Measurements from ENCODE around the gene ILF3.

DNA sequence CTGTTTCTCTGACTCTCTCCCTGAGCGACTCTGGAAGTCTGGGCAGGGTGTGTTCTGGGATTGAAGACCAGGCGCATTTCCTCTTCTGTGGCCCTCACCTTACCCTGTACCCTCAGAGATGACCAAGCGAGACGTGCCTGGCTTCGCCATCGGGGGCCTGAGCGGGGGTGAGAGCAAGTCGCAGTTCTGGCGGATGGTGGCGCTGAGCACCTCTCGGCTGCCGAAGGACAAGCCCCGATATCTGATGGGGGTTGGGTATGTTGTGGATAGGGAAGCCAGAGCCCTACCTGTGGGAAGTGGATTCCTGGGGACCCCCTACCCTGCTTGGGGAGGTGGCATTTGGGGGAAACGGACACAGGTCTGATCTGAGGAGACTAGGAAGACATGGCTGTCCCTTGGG lies 57.9 kb downstream of the ILF3 start:
- no peak for TF ChIP-seq EP300 (IDR thresholded peaks at IDR 0.05; ENCODE audit: borderline replicate concordance)
- no peak for TF ChIP-seq YY1 (IDR thresholded peaks at IDR 0.05; ENCODE audit: low read depth)
- TF ChIP-seq TEAD4 (IDR thresholded peaks at IDR 0.05): no peak
- TF ChIP-seq EGR1 (IDR thresholded peaks at IDR 0.05): no peak
- TF ChIP-seq, protein P1, sequence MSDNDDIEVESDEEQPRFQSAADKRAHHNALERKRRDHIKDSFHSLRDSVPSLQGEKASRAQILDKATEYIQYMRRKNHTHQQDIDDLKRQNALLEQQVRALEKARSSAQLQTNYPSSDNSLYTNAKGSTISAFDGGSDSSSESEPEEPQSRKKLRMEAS (IDR thresholded peaks at IDR 0.05): no peak
- no peak for TF ChIP-seq FOXM1 (IDR thresholded peaks at IDR 0.05; ENCODE audit: borderline replicate concordance, low read depth)
- no peak for TF ChIP-seq CEBPB (IDR thresholded peaks at IDR 0.05)
- TF ChIP-seq, protein P2, sequence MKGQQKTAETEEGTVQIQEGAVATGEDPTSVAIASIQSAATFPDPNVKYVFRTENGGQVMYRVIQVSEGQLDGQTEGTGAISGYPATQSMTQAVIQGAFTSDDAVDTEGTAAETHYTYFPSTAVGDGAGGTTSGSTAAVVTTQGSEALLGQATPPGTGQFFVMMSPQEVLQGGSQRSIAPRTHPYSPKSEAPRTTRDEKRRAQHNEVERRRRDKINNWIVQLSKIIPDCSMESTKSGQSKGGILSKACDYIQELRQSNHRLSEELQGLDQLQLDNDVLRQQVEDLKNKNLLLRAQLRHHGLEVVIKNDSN (IDR thresholded peaks at IDR 0.05): no peak
- TF ChIP-seq CREB1 (IDR thresholded peaks at IDR 0.05; ENCODE audit: low read depth): no peak
- no peak for TF ChIP-seq NFIC (IDR thresholded peaks at IDR 0.05)
- TF ChIP-seq RAD21 (IDR thresholded peaks at IDR 0.05; ENCODE audit: low read depth): no peak
- no peak for TF ChIP-seq TAF1 (IDR thresholded peaks at IDR 0.05; ENCODE audit: low read depth)
- TF ChIP-seq ZBTB7A (IDR thresholded peaks at IDR 0.05; ENCODE audit: low read depth): no peak

Data from Ishikawa (cell line).